ENCODE measurements around the gene OVOL1. TPM values are rescaled to one million over a fixed set of nuclear protein-coding genes. Genes with fewer than 3 reads are reported as not detected.

OVOL1 gene
- total and polyA plus RNA-seq, 4 donors = 0.09 TPM; not detected in 3

Other genes with a start within 250 kb of the OVOL1 start
- gene LTBP3, start 228.7 kb upstream of the OVOL1 start, total RNA-seq = 10 to 100 TPM; 47.5 to 68.7 TPM
- 100 to 1,000 TPM; 158 to 198 TPM for gene LTBP3, start 228.7 kb upstream of the OVOL1 start, polyA plus RNA-seq (ENCODE audit: insufficient read length in 2 of 2)
- gene ZNRD2, start 216.6 kb upstream of the OVOL1 start, total RNA-seq = 10 to 100 TPM; 14.7 to 25.6 TPM
- 10 to 100 TPM; 82.5 to 87.2 TPM for gene ZNRD2, start 216.6 kb upstream of the OVOL1 start, polyA plus RNA-seq (ENCODE audit: insufficient read length in 2 of 2)
- 10 to 100 TPM in 1 of 2 donors, 1 to 10 TPM in 1; 7.0 to 49.2 TPM for gene FAM89B, start 214.5 kb upstream of the OVOL1 start, total RNA-seq
- gene FAM89B, start 214.5 kb upstream of the OVOL1 start, polyA plus RNA-seq (ENCODE audit: insufficient read length in 2 of 2) = 10 to 100 TPM; 48.6 to 49.0 TPM
- gene EHBP1L1, start 211.0 kb upstream of the OVOL1 start, total RNA-seq = 10 to 100 TPM; 13.9 to 24.0 TPM
- gene EHBP1L1, start 211.0 kb upstream of the OVOL1 start, polyA plus RNA-seq (ENCODE audit: insufficient read length in 2 of 2) = 10 to 100 TPM; 20.3 to 30.1 TPM
- under 1 TPM; 0.20 to 0.44 TPM for gene KCNK7, start 191.3 kb upstream of the OVOL1 start, total RNA-seq
- under 1 TPM; 0.77 to 0.90 TPM for gene KCNK7, start 191.3 kb upstream of the OVOL1 start, polyA plus RNA-seq (ENCODE audit: insufficient read length in 2 of 2)
- 10 to 100 TPM; 16.8 to 28.9 TPM for gene MAP3K11, start 172.8 kb upstream of the OVOL1 start, total RNA-seq
- 10 to 100 TPM; 31.2 to 38.1 TPM for gene MAP3K11, start 172.8 kb upstream of the OVOL1 start, polyA plus RNA-seq (ENCODE audit: insufficient read length in 2 of 2)
- 10 to 100 TPM; 10.4 to 15.3 TPM for gene PCNX3, start 171.3 kb upstream of the OVOL1 start, total RNA-seq
- 10 to 100 TPM; 35.7 to 41.6 TPM for gene PCNX3, start 171.3 kb upstream of the OVOL1 start, polyA plus RNA-seq (ENCODE audit: insufficient read length in 2 of 2)
- 10 to 100 TPM; 10.6 to 34.2 TPM for gene SIPA1, start 149.0 kb upstream of the OVOL1 start, total RNA-seq
- gene SIPA1, start 149.0 kb upstream of the OVOL1 start, polyA plus RNA-seq (ENCODE audit: insufficient read length in 2 of 2) = 10 to 100 TPM; 35.4 to 43.6 TPM
- gene RELA, start 124.1 kb upstream of the OVOL1 start, total RNA-seq = 10 to 100 TPM; 14.5 to 29.4 TPM
- gene RELA, start 124.1 kb upstream of the OVOL1 start, polyA plus RNA-seq (ENCODE audit: insufficient read length in 2 of 2) = 10 to 100 TPM; 53.9 to 57.7 TPM
- gene KAT5, start 74.8 kb upstream of the OVOL1 start, total RNA-seq = 10 to 100 TPM; 41.5 to 74.5 TPM
- gene KAT5, start 74.8 kb upstream of the OVOL1 start, polyA plus RNA-seq (ENCODE audit: insufficient read length in 2 of 2) = 10 to 100 TPM; 80.3 to 81.2 TPM
- 10 to 100 TPM; 11.8 to 52.6 TPM for gene RNASEH2C, start 66.3 kb upstream of the OVOL1 start, total RNA-seq
- gene RNASEH2C, start 66.3 kb upstream of the OVOL1 start, polyA plus RNA-seq (ENCODE audit: insufficient read length in 2 of 2) = 10 to 100 TPM; 48.0 to 56.5 TPM
- 1 to 10 TPM; 5.0 to 6.4 TPM for gene AP5B1, start 6.1 kb upstream of the OVOL1 start, total RNA-seq
- gene AP5B1, start 6.1 kb upstream of the OVOL1 start, polyA plus RNA-seq (ENCODE audit: insufficient read length in 2 of 2) = 1 to 10 TPM; 6.9 to 9.3 TPM
- gene SNX32, start 46.9 kb downstream of the OVOL1 start, total RNA-seq = 1 to 10 TPM; 3.3 to 4.0 TPM
- gene SNX32, start 46.9 kb downstream of the OVOL1 start, polyA plus RNA-seq (ENCODE audit: insufficient read length in 2 of 2) = 10 to 100 TPM in 1 of 2 donors, 1 to 10 TPM in 1; 9.7 to 22.1 TPM
- 100 to 1,000 TPM; 472 to 682 TPM for gene CFL1, start 71.1 kb downstream of the OVOL1 start, total RNA-seq
- gene CFL1, start 71.1 kb downstream of the OVOL1 start, polyA plus RNA-seq (ENCODE audit: insufficient read length in 2 of 2) = 1,000 to 10,000 TPM; 1,362 to 1,371 TPM
- 10 to 100 TPM; 24.9 to 49.7 TPM for gene MUS81, start 73.4 kb downstream of the OVOL1 start, total RNA-seq
- 10 to 100 TPM; 57.4 to 62.0 TPM for gene MUS81, start 73.4 kb downstream of the OVOL1 start, polyA plus RNA-seq (ENCODE audit: insufficient read length in 2 of 2)
- 10 to 100 TPM; 21.2 to 84.5 TPM for gene EFEMP2, start 85.7 kb downstream of the OVOL1 start, total RNA-seq
- gene EFEMP2, start 85.7 kb downstream of the OVOL1 start, polyA plus RNA-seq (ENCODE audit: insufficient read length in 2 of 2) = 10 to 100 TPM; 73.6 to 94.1 TPM
- under 1 TPM; 0.20 to 0.39 TPM for gene CTSW, start 92.8 kb downstream of the OVOL1 start, total RNA-seq
- gene CTSW, start 92.8 kb downstream of the OVOL1 start, polyA plus RNA-seq (ENCODE audit: insufficient read length in 2 of 2) = under 1 TPM; 0.51 to 0.96 TPM
- gene FIBP, start 101.4 kb downstream of the OVOL1 start, total RNA-seq = 100 to 1,000 TPM in 1 of 2 donors, 10 to 100 TPM in 1; 79.4 to 139 TPM
- gene FIBP, start 101.4 kb downstream of the OVOL1 start, polyA plus RNA-seq (ENCODE audit: insufficient read length in 2 of 2) = 100 to 1,000 TPM; 144 to 158 TPM
- 10 to 100 TPM; 15.7 to 23.5 TPM for gene CCDC85B, start 103.6 kb downstream of the OVOL1 start, total RNA-seq
- gene CCDC85B, start 103.6 kb downstream of the OVOL1 start, polyA plus RNA-seq (ENCODE audit: insufficient read length in 2 of 2) = 10 to 100 TPM; 50.2 to 53.9 TPM
- under 1 TPM in 1 of 2 donors, not detected in 1; 0.20 TPM for gene FOSL1, start 113.3 kb downstream of the OVOL1 start, total RNA-seq
- under 1 TPM; 0.36 to 0.41 TPM for gene FOSL1, start 113.3 kb downstream of the OVOL1 start, polyA plus RNA-seq (ENCODE audit: insufficient read length in 2 of 2)
- gene C11orf68, start 132.0 kb downstream of the OVOL1 start, total RNA-seq = 10 to 100 TPM; 13.9 to 20.4 TPM
- 10 to 100 TPM; 62.3 to 66.2 TPM for gene C11orf68, start 132.0 kb downstream of the OVOL1 start, polyA plus RNA-seq (ENCODE audit: insufficient read length in 2 of 2)
- gene DRAP1, start 132.4 kb downstream of the OVOL1 start, total RNA-seq = 100 to 1,000 TPM in 1 of 2 donors, 10 to 100 TPM in 1; 46.4 to 127 TPM
- 100 to 1,000 TPM; 178 to 183 TPM for gene DRAP1, start 132.4 kb downstream of the OVOL1 start, polyA plus RNA-seq (ENCODE audit: insufficient read length in 2 of 2)
- under 1 TPM in 1 of 2 donors, not detected in 1; 0.39 TPM for gene TSGA10IP, start 158.4 kb downstream of the OVOL1 start, total RNA-seq
- under 1 TPM; 0.60 to 0.68 TPM for gene TSGA10IP, start 158.4 kb downstream of the OVOL1 start, polyA plus RNA-seq (ENCODE audit: insufficient read length in 2 of 2)
- 10 to 100 TPM; 29.2 to 43.3 TPM for gene SART1, start 174.7 kb downstream of the OVOL1 start, total RNA-seq
- 10 to 100 TPM; 60.6 to 68.2 TPM for gene SART1, start 174.7 kb downstream of the OVOL1 start, polyA plus RNA-seq (ENCODE audit: insufficient read length in 2 of 2)
- gene EIF1AD, start 215.1 kb downstream of the OVOL1 start, total RNA-seq = 10 to 100 TPM; 18.4 to 33.7 TPM
- 10 to 100 TPM; 24.6 to 33.7 TPM for gene EIF1AD, start 215.1 kb downstream of the OVOL1 start, polyA plus RNA-seq (ENCODE audit: insufficient read length in 2 of 2)
- 10 to 100 TPM; 14.3 to 45.2 TPM for gene BANF1, start 215.4 kb downstream of the OVOL1 start, total RNA-seq
- gene BANF1, start 215.4 kb downstream of the OVOL1 start, polyA plus RNA-seq (ENCODE audit: insufficient read length in 2 of 2) = 100 to 1,000 TPM; 264 to 280 TPM
- gene CST6, start 224.9 kb downstream of the OVOL1 start, total RNA-seq = under 1 TPM in 1 of 2 donors, not detected in 1; 0.17 TPM
- gene CST6, start 224.9 kb downstream of the OVOL1 start, polyA plus RNA-seq (ENCODE audit: insufficient read length in 2 of 2) = not detected
- not detected for gene CATSPER1, start 239.4 kb downstream of the OVOL1 start, total RNA-seq
- gene CATSPER1, start 239.4 kb downstream of the OVOL1 start, polyA plus RNA-seq (ENCODE audit: insufficient read length in 2 of 2) = under 1 TPM in 1 of 2 donors, not detected in 1; 0.10 TPM

Data from spinal cord (tissue), 4 donors.